WERI-Rb-1 (cell line): Measurements from ENCODE around the gene ANO3.

Source experiments
- DNase-seq: peaks from one replicate; pipeline ENCODE4 v3.0.0-alpha.2; 2020
- H3K27ac ChIP-seq: fragments of 250-450 bp; sonication (Bioruptor Pico); 2 replicates; pipeline ENCODE4 v1.5.1; 2020; ENCODE audit warnings: mild to moderate bottlenecking, moderate library complexity
- H3K27me3 ChIP-seq: fragments of 250-450 bp; sonication (Bioruptor Pico); 2 replicates; pipeline ENCODE4 v1.5.1; 2021; ENCODE audit warnings: mild to moderate bottlenecking, low read depth, moderate library complexity; ENCODE audit not compliant: insufficient read depth, severe bottlenecking
- H3K36me3 ChIP-seq: fragments of 250-450 bp; sonication (Bioruptor Pico); 2 replicates; pipeline ENCODE4 v1.5.1; 2020; ENCODE audit warnings: mild to moderate bottlenecking, moderate library complexity
- H3K4me3 ChIP-seq: 2 replicates; pipeline ENCODE4 v1.5.1; 2011; ENCODE audit warnings: low read depth, mild to moderate bottlenecking, control low read depth, low read length
- H3K9me3 ChIP-seq: fragments of 250-450 bp; sonication (Bioruptor Pico); 2 replicates; pipeline ENCODE4 v1.5.1; 2021; ENCODE audit warnings: mild to moderate bottlenecking, moderate library complexity; ENCODE audit not compliant: severe bottlenecking
- TF ChIP-seq, protein P1 (sequence below): IDR thresholded peaks from 2 replicates; pipeline ENCODE4 v1.5.1; 2011; ENCODE audit warnings: low read depth, mild to moderate bottlenecking, control low read depth, inconsistent platforms, low read length

ANO3 gene

GRCh38 chr11:26702406-26702805 is 370.5 kb downstream of the ANO3 start:
- Histone ChIP-seq H3K27me3 (no peaks in the 10 kb centered on the region), H3K9me3 (no peaks in the 10 kb centered on the region), H3K4me3 (no peak overlapping the region), H3K36me3 (no peaks in the 10 kb centered on the region), H3K27ac (no peak overlapping the region)
- no peak for DNase-seq
- TF ChIP-seq, protein P1, sequence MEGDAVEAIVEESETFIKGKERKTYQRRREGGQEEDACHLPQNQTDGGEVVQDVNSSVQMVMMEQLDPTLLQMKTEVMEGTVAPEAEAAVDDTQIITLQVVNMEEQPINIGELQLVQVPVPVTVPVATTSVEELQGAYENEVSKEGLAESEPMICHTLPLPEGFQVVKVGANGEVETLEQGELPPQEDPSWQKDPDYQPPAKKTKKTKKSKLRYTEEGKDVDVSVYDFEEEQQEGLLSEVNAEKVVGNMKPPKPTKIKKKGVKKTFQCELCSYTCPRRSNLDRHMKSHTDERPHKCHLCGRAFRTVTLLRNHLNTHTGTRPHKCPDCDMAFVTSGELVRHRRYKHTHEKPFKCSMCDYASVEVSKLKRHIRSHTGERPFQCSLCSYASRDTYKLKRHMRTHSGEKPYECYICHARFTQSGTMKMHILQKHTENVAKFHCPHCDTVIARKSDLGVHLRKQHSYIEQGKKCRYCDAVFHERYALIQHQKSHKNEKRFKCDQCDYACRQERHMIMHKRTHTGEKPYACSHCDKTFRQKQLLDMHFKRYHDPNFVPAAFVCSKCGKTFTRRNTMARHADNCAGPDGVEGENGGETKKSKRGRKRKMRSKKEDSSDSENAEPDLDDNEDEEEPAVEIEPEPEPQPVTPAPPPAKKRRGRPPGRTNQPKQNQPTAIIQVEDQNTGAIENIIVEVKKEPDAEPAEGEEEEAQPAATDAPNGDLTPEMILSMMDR: no peak

GRCh38 chr11:26703411-26704191 is 371.7 kb downstream of the ANO3 start:
- Histone ChIP-seq H3K36me3 (no peaks in the 10 kb centered on the region), H3K9me3 (no peaks in the 10 kb centered on the region), H3K27me3 (no peaks in the 10 kb centered on the region), H3K4me3 (no peak overlapping the region), H3K27ac (no peak overlapping the region)
- TF ChIP-seq, protein P1: no peak
- no peak for DNase-seq

DNA sequence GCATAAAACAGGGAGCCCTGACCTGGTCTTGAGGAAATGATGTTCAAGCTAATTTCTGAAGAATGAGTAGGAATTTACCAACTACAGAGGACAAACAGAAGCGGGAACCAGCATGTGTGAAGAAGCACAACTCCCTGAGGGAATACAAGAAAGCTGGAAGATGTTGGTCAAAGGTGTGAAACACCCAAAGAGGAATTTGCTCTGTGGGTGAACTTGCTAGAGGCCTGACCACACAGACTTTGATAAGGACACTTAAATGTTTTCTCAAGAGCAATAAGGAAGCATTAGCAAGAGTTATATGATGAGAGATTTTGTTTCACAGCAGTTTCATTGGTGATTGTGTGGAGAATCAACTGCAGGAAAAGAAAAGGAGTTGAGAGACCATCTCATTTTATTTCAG is 372.3 kb downstream of the ANO3 start:
- Histone ChIP-seq H3K9me3 (no peaks in the 10 kb centered on the region), H3K4me3 (no peak overlapping the region), H3K27me3 (no peaks in the 10 kb centered on the region), H3K27ac (no peak overlapping the region), H3K36me3 (no peaks in the 10 kb centered on the region)
- TF ChIP-seq, protein P1: no peak
- DNase-seq: no peak

GRCh38 chr11:26706181-26706580 is 374.3 kb downstream of the ANO3 start:
- Histone ChIP-seq H3K27ac (no peak overlapping the region), H3K4me3 (no peak overlapping the region), H3K27me3 (no peaks in the 10 kb centered on the region), H3K36me3 (no peaks in the 10 kb centered on the region), H3K9me3 (no peaks in the 10 kb centered on the region)
- TF ChIP-seq, protein P1: no peak
- no peak for DNase-seq

DNA sequence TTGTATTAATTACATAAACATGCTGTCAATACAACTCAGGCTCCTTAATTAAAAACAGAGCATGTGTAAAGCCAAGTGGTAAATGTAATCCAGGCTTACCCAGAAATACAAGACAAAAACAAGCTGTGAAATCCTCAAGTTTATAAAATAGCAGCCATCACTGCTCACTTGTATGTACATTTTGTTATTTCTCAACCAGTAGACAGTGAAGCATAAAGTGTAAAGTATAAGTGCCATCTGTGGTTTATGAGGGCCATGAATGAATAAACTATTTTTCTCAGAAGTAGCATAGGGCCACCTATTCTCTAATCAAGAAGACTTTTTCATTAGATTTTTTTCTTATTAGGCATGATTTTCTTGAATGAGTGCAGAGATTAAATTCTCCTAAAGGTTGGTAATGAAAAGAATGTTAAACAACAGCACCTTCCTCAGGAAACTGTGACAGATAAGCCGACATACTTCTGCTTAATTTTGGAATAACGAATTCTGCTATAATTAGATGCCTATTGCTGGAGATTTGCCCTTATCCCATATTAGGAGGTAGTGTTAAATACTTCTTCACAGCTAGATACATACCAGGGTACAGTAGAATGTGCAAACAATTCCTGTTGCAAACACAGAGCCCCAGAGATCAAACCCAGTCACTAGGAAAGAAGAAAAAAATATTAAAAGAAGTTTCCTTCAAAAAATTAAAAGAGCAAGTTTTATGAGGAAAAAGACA is 377.0 kb downstream of the ANO3 start:
- Histone ChIP-seq H3K4me3 (no peak overlapping the region), H3K27me3 (peaks cover 4% of the 10 kb centered on the region), H3K9me3 (no peaks in the 10 kb centered on the region), H3K36me3 (no peaks in the 10 kb centered on the region), H3K27ac (no peak overlapping the region)
- TF ChIP-seq, protein P1: no peak
- DNase-seq: no peak
